GM19463 (cell line): ENCODE measurements around the gene NPC2.

Source experiments
- ATAC-seq: cut with Tn5 transposase; IDR thresholded peaks from one replicate; pipeline ENCODE4 v1.9.1; 2021; ENCODE audit warnings: mild to moderate bottlenecking, moderate library complexity; ENCODE audit not compliant: unreplicated experiment

NPC2 gene

GRCh38 chr14:74519316-74520074 is 26.4 kb upstream of the NPC2 start:
- ATAC-seq, result no peak

GRCh38 chr14:74518221-74518620 is 25.1 kb upstream of the NPC2 start:
- no peak for ATAC-seq

GRCh38 chr14:74517731-74518130 is 24.6 kb upstream of the NPC2 start:
- ATAC-seq, result no peak

DNA sequence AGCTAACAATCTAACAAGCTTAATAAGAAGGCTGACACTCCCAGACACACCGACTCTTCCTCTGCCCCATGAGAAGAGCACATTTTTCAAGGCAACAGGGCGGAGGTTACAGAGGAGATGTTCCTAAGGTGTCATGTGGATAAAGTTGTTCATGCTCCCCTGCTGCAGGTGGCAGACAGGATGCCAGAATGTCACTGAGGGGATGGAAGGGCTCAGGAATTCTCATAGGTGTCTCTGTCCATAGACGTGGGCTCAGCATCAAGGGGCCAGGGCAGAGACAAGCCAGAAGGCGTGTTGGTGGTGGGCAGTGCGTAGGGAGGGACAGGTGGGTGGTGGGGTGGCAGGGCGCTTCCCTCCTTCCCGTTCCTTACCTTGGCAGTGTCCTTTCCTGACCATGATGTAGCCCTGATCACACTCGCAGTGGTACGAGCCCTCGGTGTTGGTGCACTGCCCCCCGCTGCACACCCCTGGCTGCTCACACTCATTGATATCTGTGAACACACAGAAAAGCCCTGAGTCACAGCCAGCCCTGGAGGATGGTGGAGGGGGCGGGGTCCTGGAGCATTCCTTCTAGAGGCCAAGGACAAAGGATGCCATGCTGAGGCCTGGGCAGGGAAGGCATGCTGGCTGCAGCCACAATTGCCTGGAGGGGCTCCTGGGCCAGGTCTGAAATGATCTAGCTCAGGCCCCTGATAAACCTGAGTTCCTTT is 23.5 kb upstream of the NPC2 start:
- no peak for ATAC-seq

DNA sequence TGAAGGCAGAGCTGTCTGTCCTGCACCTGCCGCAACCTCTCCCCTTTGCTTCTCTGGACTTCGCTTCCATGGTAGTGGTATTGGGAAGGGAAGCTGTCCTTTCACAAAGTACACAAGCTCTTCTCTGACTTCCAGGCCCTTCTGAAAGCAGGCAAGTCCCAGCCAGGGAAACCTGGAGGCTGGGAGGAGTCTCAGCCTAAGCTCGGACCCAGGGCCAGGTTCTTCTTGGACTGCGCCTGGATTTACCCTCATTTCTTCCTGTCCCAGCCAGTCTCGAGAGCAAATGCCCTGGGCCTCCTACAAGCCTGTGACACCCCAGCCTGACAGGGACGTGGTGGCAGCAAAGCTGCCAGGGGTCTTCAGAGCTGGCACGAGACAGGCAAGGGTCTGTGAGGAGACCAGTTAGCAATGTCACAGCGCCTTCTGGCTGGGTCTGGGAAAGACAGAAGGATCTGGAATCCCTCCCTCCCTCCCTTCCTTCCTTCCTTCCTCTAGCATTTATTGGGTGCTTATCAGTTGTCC is 22.8 kb upstream of the NPC2 start:
- no peak for ATAC-seq

DNA sequence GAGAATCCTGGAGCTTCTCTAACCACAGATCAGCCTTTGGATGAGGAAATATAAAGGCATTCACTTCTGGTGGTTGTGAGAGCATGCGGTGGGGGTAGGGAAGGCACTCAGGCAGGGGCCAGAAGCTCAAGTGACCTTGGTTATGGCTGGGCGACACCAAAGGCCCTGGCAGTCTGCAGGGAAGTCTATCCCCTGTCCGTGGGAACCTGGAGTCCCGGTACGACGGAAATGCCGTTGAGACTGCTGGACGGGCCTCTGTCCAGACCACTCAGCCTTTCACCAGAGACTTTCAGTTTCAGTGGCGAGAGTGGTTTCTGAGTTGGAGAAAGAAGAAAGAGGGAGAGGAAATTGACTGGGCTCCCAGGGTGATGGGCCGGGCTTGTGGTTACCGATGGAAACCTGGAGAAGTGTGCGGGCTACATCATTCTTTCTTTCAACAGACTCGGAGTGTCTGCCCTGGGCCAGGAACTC is 21.4 kb upstream of the NPC2 start:
- ATAC-seq, result peak; percentile 48

GRCh38 chr14:74511966-74512830 is 19.1 kb upstream of the NPC2 start:
- ATAC-seq, result no peak

- ATAC-seq, result no peak
Measured at GRCh38 chr14:74510959-74511409, 17.9 kb upstream of the NPC2 start.

GRCh38 chr14:74510223-74510931 is 17.3 kb upstream of the NPC2 start:
- no peak for ATAC-seq

GRCh38 chr14:74509587-74510222 is 16.6 kb upstream of the NPC2 start:
- ATAC-seq, result no peak

GRCh38 chr14:74508844-74509428 is 15.8 kb upstream of the NPC2 start:
- ATAC-seq, result no peak

GRCh38 chr14:74508292-74508731 is 15.2 kb upstream of the NPC2 start:
- no peak for ATAC-seq

GRCh38 chr14:74507840-74508239 is 14.7 kb upstream of the NPC2 start:
- no peak for ATAC-seq

DNA sequence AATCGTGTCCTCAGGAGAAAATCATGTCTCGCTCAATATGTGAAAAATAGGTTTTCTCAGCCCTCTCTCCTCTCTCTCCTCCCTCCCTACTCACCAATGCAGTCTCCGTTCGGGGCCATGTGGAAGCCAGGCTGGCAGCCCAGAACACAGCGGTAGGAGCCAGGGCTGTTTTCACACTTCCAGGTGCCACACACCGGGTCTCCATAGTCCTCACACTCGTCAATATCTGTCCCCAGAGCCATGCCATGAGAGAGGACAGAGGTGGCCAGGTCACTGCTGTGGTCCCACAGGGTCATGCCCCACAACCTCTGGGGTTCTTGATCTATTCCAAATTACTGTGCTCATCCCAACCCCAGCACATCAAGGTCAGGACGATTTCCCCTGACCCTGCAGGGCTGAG is 14.0 kb upstream of the NPC2 start:
- no peak for ATAC-seq

- ATAC-seq, result no peak
Measured at GRCh38 chr14:74506411-74506851, 13.3 kb upstream of the NPC2 start.

DNA sequence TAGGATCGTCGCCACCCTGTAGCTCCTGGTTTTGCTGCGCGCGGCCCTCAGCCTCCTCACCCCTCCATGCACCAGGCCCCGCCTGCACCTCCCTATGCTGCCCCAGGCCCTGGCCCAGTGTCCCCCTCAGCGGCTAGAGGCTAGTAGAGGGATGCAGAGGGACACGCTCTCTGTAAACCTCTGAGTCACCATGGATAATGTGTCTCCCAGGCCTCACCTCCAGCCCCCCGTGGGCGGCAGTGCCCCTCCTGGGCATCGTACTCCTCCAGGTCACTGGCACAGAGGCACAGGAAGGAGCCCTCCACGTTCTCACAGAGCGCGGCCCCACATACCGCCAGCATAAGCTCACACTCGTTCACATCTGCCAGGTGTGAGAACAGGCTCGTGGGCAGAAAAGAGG is 12.7 kb upstream of the NPC2 start:
- ATAC-seq, result no peak

- ATAC-seq, result no peak
Measured at GRCh38 chr14:74504874-74505720, 12.0 kb upstream of the NPC2 start.

DNA sequence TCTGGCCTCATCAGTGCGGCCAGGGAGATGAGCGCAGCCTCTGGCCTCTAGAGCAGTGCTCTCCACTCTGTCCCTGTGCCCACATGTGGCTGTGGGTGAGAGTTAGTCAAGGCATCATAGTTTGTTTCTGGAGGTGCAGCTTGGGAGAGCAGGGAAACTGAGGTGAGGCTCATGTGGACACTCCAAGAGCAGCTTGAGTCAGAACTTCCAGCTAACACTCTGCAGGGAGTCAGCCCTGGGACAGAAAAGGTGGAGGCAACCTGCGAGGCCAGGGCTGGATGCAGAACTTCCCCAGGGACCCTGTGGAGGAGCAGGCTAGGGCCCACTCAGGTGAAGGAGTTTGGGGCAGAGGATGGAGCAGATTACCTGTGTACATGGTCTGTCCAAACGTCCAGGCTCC is 11.3 kb upstream of the NPC2 start:
- no peak for ATAC-seq

DNA sequence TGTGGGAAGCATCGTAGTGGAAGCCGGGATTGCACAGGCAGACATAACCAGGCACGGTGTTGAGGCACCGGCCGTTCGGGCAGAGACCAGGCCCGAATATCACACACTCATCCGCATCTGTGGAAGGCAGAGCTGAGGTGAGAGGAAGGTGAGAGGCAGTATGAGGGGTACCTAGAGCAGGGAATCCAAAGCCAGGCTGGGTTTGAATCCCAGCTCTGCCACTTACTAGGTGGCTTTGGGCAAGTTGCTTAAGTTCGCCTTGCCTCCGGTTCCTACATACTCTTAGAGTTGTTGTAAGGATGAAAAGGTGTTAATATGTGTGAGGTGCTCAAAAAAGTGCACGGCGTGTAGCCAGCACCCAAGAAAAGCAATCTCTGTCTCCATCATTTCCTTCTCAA is 10.8 kb upstream of the NPC2 start:
- ATAC-seq, result no peak
